NCI-H2107 treated with DMSO at 0.1 percent for 48 hours (cell line): ENCODE measurements around the gene IARS1.

Experiments used
- DNase-seq: peaks from one replicate; lab custom pipeline; 2025; ENCODE audit not compliant: unreplicated experiment; lab: John Stamatoyannopoulos, UW

The IARS1 gene

GRCh38 chr9:92295827-92296258, 2.3 kb upstream of the IARS1 start:
- no peak for DNase-seq

DNA sequence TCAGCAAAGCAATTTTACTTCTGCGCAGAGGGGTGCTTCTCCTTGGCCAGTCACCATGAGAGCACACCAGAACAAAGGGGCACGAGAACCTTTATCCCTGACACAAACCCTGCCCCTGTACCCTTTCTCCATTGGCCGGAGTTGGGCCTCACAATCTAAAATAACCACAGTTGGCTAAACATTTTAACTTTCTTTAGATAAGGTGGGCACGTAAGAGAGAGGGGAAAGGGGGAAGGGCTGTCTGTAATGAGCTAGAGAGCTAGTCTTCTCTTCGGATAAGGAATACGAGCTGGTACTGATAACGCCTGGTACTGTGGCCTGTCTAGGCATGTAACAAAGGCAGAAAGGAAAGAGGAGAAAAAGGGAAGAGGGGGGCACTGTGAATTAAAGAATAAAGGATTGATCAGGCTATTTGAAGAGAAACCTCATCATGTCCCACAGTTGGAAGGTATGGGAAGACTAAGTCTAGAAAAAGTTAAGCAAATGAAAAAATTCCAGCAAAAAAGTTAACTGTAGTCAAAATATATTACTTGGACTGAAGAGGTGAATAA, 1.8 kb upstream of the IARS1 start:
- no peak for DNase-seq

DNA sequence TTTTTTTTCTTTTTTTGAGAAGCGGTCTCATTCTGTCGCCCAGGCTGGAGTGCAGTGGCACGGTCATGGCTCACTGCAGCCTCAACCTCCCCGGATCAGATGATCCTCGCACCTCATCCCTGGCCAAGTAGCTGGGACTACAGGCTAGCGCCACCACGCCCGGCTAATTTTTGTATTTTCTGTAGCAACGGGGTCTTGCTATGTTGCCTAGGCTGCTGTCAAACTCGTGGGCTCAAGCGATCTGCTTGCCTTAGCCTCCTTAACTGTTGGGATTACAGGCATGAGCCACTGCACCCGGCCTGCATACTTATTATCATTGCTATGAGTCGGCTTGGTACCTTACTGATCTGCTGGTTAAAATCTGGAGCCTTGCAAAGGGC, 790 bp upstream of the IARS1 start:
- DNase-seq: peak; percentile 4

DNA sequence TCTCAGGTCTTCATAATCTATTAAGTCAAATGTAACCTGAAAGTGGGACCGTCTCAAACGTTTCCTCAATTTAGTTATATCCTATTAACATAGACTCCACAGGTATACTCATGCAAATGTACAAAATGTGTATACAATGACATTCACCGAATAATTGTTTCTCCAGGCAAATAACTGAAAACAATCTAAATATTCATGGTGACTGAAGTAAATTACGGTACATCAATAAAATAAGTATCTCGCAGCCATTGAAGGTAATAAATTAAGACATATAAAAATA, 482 bp downstream of the IARS1 start:
- DNase-seq: no peak

DNA sequence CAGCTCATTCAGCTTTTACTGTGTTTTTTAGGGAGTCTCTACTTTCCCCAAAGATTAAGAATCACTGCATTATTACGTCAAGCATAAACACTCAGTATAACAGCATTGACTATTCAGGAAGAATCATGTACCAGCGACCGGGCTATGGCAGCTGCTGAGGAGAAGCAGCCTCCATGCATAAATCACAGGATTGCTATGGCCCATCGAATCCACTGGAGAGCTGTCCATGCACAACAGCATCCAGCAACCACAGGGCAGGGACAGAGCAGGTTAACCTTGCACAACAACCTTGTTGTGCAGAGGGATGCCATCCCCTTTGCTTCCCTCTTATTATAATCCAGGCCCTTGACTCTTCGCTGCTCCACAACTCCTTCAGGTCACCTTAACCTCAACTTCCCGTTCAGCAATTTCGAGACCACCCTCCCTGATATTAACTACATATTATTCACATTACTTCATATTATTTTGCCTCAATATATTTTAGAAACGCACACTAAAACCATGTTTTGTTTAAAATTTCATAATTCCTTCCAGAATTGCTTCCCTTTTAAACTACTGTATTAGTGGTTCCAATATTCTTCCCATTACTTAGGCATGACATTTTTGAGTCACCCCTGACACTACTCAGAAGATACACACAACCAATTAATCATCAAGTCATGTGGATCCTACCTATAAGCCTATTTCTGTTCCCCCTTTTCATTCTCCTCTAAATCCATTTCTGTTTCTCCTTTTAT, 991 bp downstream of the IARS1 start:
- DNase-seq: no peak

DNA sequence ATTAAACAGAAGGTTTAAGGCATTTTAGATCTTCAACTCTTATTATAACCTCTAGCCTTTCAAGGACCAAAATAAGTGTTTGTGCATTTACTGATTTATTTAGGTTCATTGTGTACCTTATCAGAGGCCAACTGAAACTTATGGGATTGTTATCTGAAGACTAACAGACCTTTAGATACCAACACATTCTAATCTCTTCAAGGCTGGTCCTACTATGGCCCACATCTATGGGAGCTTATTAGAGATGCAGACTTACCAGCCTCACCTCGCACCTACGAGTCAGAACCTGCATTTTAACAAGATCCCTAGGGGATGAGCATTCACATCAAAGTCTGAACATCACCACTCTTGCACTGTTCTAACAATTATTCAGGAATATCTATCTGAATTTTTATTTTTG, 1.9 kb downstream of the IARS1 start:
- no peak for DNase-seq

- no peak for DNase-seq
These were observed 2.6 kb downstream of the IARS1 start for GRCh38 chr9:92290785-92291429.

- DNase-seq: no peak
These were observed 3.6 kb downstream of the IARS1 start for GRCh38 chr9:92289708-92290390.

DNA sequence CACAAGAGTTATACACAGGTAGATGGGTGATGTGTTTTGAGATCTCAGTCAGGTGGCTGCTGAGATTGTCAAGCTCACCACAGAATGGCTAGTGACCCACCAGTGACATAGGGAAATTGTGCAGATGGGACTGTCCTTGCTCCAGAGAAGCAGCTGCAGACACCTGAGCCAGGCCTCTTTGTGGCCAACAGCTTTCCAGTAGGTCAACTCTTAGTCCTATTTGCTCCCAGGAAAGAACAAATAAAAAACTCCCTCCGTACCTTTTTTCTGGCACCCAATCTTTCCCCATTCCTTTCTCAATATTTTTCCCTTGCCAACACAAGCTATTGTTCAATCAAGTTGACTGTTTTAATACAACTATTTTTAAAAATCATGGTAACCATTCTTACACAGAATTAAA, 14.2 kb downstream of the IARS1 start:
- DNase-seq: no peak

- no peak for DNase-seq
These were observed 15.4 kb downstream of the IARS1 start for GRCh38 chr9:92278110-92278509.

- DNase-seq: no peak
These were observed 17.0 kb downstream of the IARS1 start for GRCh38 chr9:92276331-92277032.

DNA sequence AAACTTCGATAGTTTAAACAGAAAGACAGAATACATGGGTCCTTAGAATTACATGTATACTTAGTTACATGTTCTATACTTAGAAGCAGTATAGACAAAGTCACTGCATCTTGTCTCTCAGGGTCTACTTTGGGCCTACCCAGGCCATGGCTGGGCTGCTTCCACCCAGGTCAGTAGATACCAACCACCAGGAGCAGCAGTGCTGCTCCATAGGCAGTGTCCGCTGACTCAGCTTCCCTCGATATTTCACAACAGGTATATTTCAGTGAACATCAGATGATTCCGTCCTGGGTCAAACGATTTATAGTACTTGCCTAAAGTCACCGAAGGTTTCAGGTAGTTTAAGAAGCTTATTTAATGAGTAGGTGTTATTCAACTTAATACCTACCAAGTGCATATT, 18.0 kb downstream of the IARS1 start:
- DNase-seq: no peak

- DNase-seq: no peak
These were observed 23.0 kb downstream of the IARS1 start for GRCh38 chr9:92270511-92270910.

GRCh38 chr9:92266486-92266885, 27.0 kb downstream of the IARS1 start:
- peak; percentile 3 for DNase-seq

DNA sequence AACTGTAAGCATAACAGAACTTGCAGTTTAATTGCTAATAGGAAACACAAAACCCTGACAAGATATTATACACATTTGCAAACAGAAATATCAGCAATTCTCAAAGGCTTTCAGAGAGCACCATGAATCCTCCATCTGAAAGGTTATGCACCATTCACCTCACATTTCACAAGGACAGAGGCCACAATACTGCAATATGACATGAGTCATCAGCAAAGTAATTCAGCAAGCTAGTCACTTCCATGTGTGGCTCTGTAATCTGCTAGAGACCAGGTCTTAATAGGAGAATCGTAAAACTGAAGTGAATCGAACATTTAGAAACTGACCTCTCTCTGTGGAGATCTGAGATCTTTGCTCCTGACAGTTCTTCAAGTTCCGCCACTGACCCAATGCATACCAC, 28.3 kb downstream of the IARS1 start:
- no peak for DNase-seq

- DNase-seq: no peak
These were observed 30.4 kb downstream of the IARS1 start for GRCh38 chr9:92263131-92263530.

DNA sequence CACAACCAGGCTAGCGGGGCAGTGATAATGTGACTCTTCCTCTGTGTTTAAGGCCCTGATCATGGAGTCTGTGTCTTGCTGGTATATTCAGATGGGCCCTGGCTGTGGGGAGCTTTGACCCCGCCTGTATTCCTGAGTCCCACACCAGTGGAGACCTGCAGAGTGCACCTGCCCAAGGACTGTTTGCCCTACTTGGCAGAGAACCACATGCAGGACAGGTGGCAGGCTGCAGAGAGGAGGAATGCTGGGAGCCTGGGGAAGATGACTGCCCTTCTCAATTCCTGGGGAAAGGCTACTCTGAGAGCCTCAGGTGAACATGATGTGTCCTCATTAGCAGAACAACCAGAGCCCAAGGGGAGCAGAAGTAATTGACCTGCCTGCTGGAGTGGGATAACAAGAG, 36.2 kb downstream of the IARS1 start:
- no peak for DNase-seq

- DNase-seq: no peak
These were observed 38.8 kb downstream of the IARS1 start for GRCh38 chr9:92254381-92255337.

GRCh38 chr9:92253656-92254055, 39.8 kb downstream of the IARS1 start:
- DNase-seq: no peak

DNA sequence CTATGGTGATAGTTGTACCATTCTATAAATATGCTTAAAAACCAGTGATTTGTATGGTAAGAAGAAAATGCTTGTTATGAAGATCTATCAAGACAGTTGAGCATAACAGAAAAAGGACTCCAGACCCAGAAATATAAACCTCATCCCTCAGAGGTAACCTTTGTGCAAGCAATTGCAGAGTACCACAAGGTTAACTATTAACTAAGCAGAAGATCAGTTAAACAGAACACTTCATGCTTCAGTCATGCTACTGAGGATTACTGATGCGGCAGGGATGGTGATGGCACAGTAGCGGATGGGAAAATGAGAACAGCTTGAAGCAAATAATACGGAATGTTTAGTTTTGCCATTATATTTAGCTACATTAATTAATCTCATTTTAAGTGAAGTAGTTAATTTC, 45.5 kb downstream of the IARS1 start:
- no peak for DNase-seq

GRCh38 chr9:92247296-92247695, 46.2 kb downstream of the IARS1 start:
- no peak for DNase-seq
